Fibroblast of pulmonary artery (primary cell): ENCODE measurements around the gene RUVBL2.

ENCODE experiments used
- DNase-seq: peaks from one replicate; pipeline ENCODE4 v3.0.0-alpha.2; 2010; ENCODE audit warnings: low read depth
- H3K4me3 ChIP-seq: replicated peaks from 2 replicates; pipeline ENCODE4 v1.5.1; 2011; ENCODE audit warnings: low read depth, mild to moderate bottlenecking, control low read depth, low read length, moderate library complexity
- TF ChIP-seq, protein P1 (sequence below): IDR thresholded peaks from 2 replicates; pipeline ENCODE4 v1.5.1; 2011; ENCODE audit warnings: mild to moderate bottlenecking, control low read depth, low read length, inconsistent platforms; ENCODE audit errors: missing control alignments

The RUVBL2 gene

DNA sequence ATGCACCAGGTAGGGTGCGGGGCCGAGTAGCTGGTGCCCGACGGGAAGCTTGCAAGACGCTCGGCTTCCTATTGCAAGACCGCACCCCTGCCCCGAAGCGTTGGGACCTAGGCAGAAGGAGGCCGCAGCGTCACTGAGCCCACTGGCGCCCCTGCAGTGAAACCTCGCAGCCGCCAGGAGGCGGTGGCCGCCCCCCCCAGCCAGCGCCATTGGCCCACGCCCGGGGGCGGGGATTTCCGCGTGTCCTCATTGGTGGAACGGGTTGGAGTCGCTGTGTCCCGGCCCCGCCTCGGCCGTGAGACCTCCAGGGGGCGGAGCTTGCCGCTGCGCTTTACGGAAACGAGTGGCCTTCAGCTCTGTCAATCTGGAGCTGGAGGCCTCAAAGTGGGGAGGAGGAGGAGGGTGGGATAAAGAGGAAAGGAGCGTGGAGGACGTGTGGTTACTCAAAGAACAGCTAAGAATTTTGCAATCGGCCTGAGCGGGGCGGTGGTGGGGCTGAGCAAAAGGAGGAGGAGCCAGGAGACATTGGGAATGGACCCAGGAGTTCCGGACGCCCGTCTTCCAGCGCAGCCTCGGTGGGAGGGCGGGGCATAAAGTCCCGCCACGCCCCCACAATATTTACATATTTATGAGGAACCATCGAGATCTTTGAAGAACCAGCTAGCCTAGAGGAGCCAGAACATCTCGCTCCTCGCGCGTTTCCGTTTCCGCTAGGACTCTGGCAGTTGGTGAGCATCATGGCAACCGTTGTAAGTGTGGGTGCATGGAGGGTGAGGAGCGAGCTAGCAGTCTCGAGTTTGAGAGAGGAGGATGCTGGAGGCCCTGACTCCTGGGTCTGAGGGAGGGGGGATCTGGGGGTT, at the start of gene RUVBL2, which contains the start of gene GYS1:
RUVBL2 (plus strand) TSS at position 713 of the 860 bp plus-strand sequence; CDS start at position 738, 25 bp downstream.
GYS1 (minus strand) TSS at position 135 of the 860 bp plus-strand sequence. CDS start 197 bp downstream, outside the sequence.
- DNase-seq, result peak; percentile 100
- TF ChIP-seq, protein P1, sequence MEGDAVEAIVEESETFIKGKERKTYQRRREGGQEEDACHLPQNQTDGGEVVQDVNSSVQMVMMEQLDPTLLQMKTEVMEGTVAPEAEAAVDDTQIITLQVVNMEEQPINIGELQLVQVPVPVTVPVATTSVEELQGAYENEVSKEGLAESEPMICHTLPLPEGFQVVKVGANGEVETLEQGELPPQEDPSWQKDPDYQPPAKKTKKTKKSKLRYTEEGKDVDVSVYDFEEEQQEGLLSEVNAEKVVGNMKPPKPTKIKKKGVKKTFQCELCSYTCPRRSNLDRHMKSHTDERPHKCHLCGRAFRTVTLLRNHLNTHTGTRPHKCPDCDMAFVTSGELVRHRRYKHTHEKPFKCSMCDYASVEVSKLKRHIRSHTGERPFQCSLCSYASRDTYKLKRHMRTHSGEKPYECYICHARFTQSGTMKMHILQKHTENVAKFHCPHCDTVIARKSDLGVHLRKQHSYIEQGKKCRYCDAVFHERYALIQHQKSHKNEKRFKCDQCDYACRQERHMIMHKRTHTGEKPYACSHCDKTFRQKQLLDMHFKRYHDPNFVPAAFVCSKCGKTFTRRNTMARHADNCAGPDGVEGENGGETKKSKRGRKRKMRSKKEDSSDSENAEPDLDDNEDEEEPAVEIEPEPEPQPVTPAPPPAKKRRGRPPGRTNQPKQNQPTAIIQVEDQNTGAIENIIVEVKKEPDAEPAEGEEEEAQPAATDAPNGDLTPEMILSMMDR, result peak; percentile 84
- H3K4me3 ChIP-seq, result peak within 1 kb of the TSS; percentile 97

DNA sequence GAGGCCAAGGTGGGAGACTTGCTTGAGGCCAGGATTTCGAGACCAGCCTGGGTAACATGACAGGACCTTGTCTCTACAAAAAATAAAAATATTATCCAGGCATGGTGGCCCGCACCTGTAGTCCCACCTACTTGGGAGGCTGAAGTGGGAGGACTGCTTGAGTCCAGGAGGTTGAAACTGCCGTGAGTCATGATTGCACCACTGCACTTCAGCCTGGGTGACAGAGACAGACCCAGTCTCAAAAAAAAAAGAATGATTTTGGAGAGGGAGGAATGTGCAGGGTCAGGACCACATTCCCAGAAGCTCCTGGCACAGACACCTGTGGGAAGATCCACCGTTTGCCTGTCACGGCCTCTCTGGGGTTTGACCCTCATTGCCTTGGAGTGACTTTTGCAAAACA, 48.3 kb upstream of the RUVBL2 start:
- no peak overlapping the region for H3K4me3 ChIP-seq
- TF ChIP-seq, protein P1, result no peak
- DNase-seq, result no peak

DNA sequence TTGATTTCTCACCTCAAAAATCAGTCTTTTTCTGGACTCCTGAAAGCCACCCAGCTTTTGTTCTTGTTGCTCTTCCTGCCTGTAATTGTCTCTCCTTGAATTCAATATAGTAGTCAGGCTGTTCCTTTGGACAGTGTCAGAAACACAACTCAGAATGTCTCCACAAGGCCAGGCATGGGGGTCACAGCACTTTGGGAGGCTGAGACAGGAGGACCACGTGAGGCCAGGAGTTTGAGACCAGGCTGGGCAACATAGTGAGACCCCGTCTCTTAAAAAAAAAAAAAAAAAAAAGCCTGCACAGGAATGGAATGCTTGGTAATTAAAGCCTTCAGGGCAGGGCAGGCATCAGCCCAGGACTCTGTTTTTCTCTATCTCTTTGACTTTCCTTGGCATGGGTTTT, 47.9 kb upstream of the RUVBL2 start:
- TF ChIP-seq, protein P1, result no peak
- no peak for DNase-seq
- H3K4me3 ChIP-seq, result no peak overlapping the region

DNA sequence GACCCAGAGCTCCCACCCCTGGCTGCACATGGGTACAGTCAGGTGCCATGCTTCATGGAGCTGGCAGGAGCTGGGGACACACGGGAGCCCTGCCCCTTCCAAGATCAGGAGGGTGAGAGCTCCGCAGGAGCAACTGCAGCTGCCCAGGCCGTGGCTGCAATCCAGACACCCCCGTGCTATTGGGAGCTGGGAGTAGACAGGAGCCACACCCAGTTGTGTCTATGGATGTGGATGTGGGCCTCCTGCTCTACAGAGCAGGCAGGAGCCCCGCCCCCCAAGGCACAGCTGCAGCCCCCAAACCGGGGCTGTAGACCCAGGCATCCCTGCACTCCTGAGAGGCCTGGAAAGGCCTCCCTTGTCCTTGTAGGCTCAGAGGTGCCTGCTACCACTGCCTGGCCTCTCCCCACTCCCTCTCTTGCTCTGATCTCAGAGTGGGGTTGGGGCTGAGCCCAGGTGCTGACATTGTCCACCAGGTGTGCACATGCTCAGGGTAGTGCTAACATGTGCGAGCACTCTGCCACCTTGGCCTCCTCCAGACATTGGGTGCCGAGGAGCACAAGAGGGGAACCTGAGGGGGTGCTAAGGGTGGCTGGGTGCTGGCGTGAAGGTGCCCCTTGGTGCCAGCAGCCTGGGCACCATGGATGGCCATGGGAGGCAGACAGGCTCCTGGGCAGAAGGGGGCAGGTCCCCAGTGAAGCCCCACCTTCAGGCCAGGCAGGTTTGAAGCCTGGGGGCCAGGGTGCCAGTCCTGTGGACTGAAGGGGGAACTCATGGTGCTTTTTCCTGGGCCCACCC, 47.0 kb upstream of the RUVBL2 start:
- no peak overlapping the region for H3K4me3 ChIP-seq
- TF ChIP-seq, protein P1, result no peak
- DNase-seq, result no peak

DNA sequence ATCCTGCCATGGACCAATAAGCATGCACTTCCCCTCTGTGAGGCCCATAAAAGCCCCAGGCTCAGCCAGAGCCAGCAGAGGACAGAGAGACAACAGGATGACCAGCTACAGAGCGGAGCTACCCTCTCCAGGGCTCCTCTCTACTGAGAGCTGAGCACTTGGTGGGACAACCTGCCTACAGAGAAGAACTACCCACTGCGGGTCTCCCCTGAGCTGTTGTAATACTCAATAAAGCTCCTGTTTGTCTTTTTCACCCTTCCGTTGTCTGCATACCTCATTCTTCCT, 46.5 kb upstream of the RUVBL2 start:
- no peak for DNase-seq

DNA sequence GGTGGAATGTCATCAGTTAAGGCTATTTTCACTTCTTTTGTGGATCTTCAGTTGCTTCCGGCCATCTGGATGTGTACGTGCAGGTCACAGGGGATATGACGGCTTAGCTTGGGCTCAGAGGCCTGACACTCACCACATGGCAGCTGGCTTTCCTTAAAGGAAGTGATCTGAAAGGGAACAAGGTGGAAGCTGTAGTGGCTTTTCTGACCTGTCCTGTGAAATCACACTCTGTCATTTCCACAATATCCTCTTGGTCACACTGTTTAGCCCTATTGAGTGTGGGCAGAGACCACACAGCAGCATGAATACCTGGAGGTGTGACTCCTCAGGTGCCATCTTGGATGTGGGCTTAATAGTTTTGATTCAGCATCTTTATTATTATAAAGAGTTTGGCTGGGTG, 43.5 kb upstream of the RUVBL2 start:
- no peak overlapping the region for H3K4me3 ChIP-seq
- no peak for DNase-seq
- TF ChIP-seq, protein P1, result no peak

More for the DNA sequence above, 46.5 kb upstream of the RUVBL2 start:
- H3K4me3 ChIP-seq, result no peak overlapping the region
- TF ChIP-seq, protein P1, result no peak
